Ecto neural progenitor cell (in vitro differentiated cells): ENCODE measurements around the gene SLC26A8.

Experiments used
- DNase-seq: peaks from one replicate; pipeline ENCODE4 v3.0.0-alpha.2; 2018; ENCODE audit warnings: low spot score

Gene SLC26A8, protein sequence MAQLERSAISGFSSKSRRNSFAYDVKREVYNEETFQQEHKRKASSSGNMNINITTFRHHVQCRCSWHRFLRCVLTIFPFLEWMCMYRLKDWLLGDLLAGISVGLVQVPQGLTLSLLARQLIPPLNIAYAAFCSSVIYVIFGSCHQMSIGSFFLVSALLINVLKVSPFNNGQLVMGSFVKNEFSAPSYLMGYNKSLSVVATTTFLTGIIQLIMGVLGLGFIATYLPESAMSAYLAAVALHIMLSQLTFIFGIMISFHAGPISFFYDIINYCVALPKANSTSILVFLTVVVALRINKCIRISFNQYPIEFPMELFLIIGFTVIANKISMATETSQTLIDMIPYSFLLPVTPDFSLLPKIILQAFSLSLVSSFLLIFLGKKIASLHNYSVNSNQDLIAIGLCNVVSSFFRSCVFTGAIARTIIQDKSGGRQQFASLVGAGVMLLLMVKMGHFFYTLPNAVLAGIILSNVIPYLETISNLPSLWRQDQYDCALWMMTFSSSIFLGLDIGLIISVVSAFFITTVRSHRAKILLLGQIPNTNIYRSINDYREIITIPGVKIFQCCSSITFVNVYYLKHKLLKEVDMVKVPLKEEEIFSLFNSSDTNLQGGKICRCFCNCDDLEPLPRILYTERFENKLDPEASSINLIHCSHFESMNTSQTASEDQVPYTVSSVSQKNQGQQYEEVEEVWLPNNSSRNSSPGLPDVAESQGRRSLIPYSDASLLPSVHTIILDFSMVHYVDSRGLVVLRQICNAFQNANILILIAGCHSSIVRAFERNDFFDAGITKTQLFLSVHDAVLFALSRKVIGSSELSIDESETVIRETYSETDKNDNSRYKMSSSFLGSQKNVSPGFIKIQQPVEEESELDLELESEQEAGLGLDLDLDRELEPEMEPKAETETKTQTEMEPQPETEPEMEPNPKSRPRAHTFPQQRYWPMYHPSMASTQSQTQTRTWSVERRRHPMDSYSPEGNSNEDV

GRCh38 chr6:36023996-36024795 lies at the start of gene SLC26A8:
TSS of gene SLC26A8 (minus strand) at chr6:36024641. CDS start at chr6:36019707, 4,934 bp downstream.
- peak; percentile 63 for DNase-seq

- DNase-seq = no peak
These were observed 49.1 kb upstream of the SLC26A8 start for GRCh38 chr6:36073587-36073986.

GRCh38 chr6:36072681-36073080 lies 48.2 kb upstream of the SLC26A8 start:
- no peak for DNase-seq

GRCh38 chr6:36071714-36072113 lies 47.3 kb upstream of the SLC26A8 start:
- no peak for DNase-seq

DNA sequence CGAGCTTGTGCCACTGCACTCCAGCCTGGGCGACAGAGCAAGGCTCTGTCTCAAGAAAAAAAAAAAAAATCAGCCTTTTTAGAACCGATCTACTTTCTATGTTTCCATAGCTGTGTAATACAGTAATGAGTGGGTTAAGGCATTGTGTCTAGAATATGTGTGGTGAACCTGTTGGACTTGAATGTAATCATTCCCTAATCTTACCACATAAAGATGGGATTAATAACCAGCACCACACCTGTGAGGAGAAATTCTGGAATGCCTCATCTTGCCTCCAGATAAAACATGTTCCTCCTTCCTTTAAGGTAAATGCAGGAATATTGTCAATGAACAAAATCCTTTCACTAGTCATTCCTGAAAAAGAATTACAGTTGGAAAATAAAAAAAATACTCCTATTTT lies 46.8 kb upstream of the SLC26A8 start:
- DNase-seq = no peak

- DNase-seq = no peak
These were observed 45.8 kb upstream of the SLC26A8 start for GRCh38 chr6:36070252-36070651.

DNA sequence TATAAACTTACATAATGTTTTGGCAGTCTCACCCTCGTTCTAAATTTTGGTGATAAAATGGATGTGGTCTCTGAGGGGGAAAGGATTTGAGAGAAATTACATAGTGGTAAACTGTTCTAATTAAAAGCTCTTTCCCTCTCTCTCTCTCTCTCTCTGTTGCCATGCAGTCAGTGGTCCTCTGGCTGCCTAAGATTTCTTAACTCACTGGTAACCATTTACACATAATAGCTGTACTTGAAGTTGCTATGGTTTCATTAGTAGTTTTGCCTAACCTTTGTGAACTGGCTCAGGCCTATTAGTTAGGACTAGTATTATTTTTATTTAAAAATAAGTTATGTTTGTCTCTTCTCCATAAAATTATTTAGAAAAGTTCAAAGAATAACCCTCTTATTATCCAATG lies 45.1 kb upstream of the SLC26A8 start:
- DNase-seq = no peak

- no peak for DNase-seq
These were observed 44.1 kb upstream of the SLC26A8 start for GRCh38 chr6:36068586-36068985.

DNA sequence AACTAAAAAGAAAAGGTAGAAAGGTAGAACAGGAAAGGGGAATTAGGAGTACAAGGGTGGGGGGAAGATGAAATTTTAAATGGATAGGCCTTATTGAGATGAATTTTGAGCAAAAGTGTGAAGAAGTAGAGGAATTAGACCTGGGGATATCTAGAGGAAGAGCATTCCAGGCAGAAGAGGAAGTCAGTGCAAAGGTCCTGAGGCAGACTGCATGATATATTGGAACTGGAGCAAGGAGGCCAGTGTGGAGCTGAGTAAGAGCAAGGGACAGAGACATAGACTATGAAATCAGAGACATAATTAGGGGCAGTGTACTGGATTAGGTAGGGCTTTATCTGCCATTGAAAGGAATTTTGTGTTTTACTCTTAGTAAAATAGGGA lies 43.6 kb upstream of the SLC26A8 start:
- DNase-seq = no peak

GRCh38 chr6:36067374-36068011 lies 43.1 kb upstream of the SLC26A8 start:
- no peak for DNase-seq

GRCh38 chr6:36066817-36067216 lies 42.4 kb upstream of the SLC26A8 start:
- no peak for DNase-seq

DNA sequence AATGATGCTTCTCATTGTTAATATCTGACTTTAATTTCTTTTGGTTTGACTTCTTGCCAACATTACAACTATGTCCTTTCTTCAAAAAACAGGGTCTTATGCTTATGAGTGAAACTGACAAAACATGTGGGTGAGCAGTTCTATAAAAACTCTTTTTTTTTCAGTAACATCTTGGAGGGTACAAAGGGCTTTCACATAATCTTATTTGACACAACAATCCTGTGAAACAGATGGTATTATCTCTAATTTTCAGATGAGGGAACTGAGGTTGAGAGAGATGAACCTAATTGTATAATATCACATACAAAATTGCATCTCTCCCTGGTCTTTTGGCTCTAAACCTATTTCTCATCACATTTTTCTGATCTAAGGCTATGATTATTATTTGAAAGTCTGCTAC lies 41.5 kb upstream of the SLC26A8 start:
- no peak for DNase-seq

DNA sequence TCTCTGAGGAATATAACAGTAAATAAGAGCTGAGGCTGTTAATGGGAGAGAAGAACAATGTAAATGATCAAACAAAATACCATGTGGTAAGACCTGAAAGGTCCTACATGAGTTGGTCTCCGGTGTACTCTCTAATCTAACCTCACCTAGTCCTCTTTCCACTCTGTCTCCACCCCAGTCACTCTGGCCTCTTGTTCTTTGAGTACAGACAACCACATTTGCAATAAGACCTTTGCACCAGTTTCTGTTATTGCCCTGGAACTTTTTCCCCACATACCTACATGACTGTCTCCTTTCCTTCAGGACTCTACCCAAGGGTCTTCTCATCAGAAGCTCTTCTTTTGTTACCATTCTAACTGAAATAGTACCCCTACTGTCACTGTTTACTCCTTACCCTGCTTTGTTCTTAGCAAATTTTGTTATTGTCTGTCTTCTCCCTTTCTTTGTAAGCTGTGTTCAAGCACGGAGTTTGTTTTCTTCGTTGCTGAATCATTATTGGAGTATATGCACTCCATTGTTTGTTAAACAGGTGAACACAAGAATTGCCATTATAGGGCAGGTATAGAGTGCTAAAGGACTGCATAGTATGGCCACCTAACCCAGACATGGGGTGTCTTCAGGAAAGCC lies 40.4 kb upstream of the SLC26A8 start:
- DNase-seq = no peak

DNA sequence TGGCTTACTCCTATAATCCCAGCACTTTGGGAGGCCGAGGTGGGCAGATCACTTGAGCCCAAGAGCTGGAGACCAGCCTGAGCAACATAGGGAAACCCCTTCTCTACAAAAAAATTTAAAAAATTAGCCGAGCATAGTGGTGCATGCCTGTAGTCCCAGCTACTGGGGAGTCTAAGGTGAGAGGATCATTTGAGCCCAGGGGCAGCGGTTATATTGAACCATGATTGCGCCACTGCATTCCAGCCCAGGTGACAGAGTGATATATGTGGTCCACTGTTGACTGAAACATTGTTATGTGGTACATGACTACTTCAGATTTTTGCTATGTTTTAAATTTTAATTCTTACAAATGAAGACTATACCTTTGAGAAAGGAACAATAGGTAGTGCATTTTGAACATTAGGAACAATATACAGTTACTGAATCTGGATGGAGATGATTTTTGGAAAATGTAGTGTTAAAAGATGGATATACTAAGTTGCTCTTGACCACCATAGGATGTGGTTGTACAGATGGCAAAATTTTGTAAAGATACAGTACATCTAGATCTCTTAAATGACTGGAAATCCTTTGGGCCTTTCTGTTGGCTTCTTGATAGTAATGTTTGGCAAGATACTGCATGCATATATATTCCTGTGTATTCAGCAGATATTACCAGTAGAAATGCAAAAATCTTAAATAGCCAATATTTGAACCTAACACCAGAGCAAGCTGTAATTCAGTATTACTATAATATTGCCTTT lies 39.0 kb upstream of the SLC26A8 start:
- no peak for DNase-seq

DNA sequence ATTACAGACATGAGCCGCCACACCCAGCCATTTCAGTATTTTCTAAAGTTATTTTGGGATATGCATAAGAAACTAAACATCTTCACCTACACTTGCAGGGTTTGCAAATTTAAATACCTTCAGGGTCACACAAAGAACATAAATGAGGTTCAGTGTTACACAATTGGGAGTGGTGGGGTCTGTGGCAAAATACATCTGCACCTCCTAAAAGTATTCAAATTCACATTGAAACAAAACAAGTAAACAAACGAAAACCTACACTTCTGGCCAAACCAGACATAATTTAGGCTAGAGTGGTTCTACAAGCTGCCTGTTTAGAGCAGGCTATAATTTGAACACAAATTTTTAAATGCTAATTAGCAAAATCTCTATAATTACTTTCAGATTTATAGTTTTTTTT lies 37.8 kb upstream of the SLC26A8 start:
- DNase-seq = no peak

- DNase-seq = no peak
These were observed 36.8 kb upstream of the SLC26A8 start for GRCh38 chr6:36061236-36061635.

GRCh38 chr6:36056178-36056577 lies 31.7 kb upstream of the SLC26A8 start:
- DNase-seq = no peak

GRCh38 chr6:36054956-36055355 lies 30.5 kb upstream of the SLC26A8 start:
- DNase-seq = no peak

DNA sequence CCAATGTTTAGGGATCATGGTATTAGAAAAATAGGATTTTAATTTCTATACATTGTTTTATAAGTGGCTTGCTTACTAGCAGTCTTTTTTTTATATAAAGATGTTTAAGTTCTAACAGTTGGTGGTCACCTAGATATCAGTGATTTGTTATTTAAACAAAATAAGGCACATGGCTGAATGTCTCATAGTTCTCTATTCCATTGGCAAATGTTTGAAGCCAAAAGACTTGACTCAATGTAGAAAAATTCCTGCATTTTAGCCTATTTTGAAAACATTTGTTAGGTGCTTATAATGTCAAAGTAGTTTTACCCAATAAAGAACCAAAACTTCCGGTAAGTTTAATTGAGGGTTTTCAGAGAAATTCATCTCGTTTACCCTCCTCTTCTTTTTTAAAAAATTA lies 30.0 kb upstream of the SLC26A8 start:
- no peak for DNase-seq

DNA sequence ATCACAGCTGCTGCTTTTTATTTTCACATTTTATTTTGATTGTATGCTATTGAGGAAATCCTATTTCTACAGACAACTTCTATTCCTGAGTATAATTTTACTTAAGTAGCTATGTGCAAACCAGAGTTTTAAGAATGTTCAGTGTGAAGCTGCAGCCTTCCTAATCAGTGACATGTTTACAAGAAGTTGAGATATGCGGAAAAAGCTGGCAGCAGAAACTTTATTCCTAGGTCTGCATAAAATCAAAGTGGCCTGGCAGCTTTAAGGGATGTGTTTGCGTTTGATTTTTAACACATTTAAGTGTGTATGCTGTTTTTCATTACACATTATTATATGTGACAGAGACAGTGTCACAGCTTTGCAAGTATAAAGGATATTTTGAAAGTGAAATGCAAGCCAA lies 29.4 kb upstream of the SLC26A8 start:
- DNase-seq = no peak

GRCh38 chr6:36052097-36052496 lies 27.7 kb upstream of the SLC26A8 start:
- no peak for DNase-seq
